Measurements from ENCODE around the gene PDCD11. TPM values are rescaled to one million over a fixed set of nuclear protein-coding genes. Genes with fewer than 3 reads are reported as not detected.

The PDCD11 gene
- total and polyA plus RNA-seq, 2 of the 8 experiments (the other 6 are each of a cell fraction or from before 2014, with no cell fraction given) = 18.1 to 79.1 TPM

- peaks cover 19 to 52% (median 26%) of the 10 kb centered on the region in 4 experiments for H3K36me3 ChIP-seq (ENCODE audit: control insufficient read depth in 2 of 4, insufficient read depth in 4 of 4, low read length in 3 of 4)
These were observed 716 bp upstream of the PDCD11 start for GRCh38 chr10:103395754-103396066.

More at GRCh38 chr10:103395754-103396066, 716 bp upstream of the PDCD11 start:
- Histone ChIP-seq H3K79me2 (ENCODE audit: control insufficient read depth in 1 of 2, insufficient read depth in 2 of 2, low read length in 2 of 2) (peaks cover 14 to 56% of the 10 kb centered on the region in 2 experiments), H3K4ac (replicated peaks; ENCODE audit: insufficient read length, low read depth, low read length) (no peak overlapping the region), H3K4me1 (replicated peaks in 1 of 4; ENCODE audit: control insufficient read depth in 3 of 4, insufficient read depth in 4 of 4, low read length in 3 of 4) (peaks cover 0 to 10% (median 2%) of the 10 kb centered on the region in 4 experiments; a peak in 6 of 7 replicates), H4K91ac (replicated peaks; ENCODE audit: insufficient read length, low read length) (no peak overlapping the region), H3K23me2 (ENCODE audit: low read depth, low read length) (peaks cover 13% of the 10 kb centered on the region), H2BK120ac (replicated peaks; ENCODE audit: low read depth, low read length) (no peak overlapping the region), H3K27ac (ENCODE audit: low read depth, low read length) (peak overlapping the region; percentile 37), H4K8ac (ENCODE audit: extremely low read depth, insufficient read depth, low read length) (no peak overlapping the region), H3K56ac (replicated peaks; ENCODE audit: insufficient read length, low read depth, low read length) (no peak overlapping the region), H3K4me2 (ENCODE audit: insufficient read depth in 1 of 2, low read depth in 2 of 2, low read length in 2 of 2) (peak overlapping the region; percentile 93 to 95), H2BK5ac (ENCODE audit: low read depth, low read length) (peak overlapping the region; percentile 78), H3K9me3 (ENCODE audit: insufficient read depth in 2 of 2, low read depth in 1 of 2, low read length in 1 of 2) (no peaks in the 10 kb centered on the region), H3K79me1 (ENCODE audit: low read depth, low read length) (peaks cover 12% of the 10 kb centered on the region), H2BK15ac (ENCODE audit: low read length) (no peak overlapping the region), H3K23ac (ENCODE audit: insufficient read length) (no peak overlapping the region), H2AK5ac (ENCODE audit: low read depth, low read length) (no peak overlapping the region), H4K20me1 (replicated peaks in 1 of 2; ENCODE audit: control insufficient read depth in 1 of 2, insufficient read depth in 2 of 2, low read length in 2 of 2) (peaks cover 2% of the 10 kb centered on the region in 2 experiments), H3K18ac (ENCODE audit: extremely low read depth, low read length) (no peak overlapping the region), H3K9ac (replicated peaks in 1 of 4; ENCODE audit: extremely low read depth in 1 of 4, low read depth in 3 of 4, low read length in 3 of 4) (peak overlapping the region; percentile 74 to 90 (median 82)), H2BK20ac (ENCODE audit: low read length) (no peak overlapping the region), H2AFZ (ENCODE audit: low read length) (no peak overlapping the region), H3K27me3 (replicated peaks in 1 of 4; ENCODE audit: control insufficient read depth in 3 of 4, extremely low read depth in 1 of 4, insufficient read depth in 3 of 4, low read length in 3 of 4) (no peaks in the 10 kb centered on the region), H4K5ac (ENCODE audit: insufficient read length, low read depth, low read length) (no peak overlapping the region), H3K4me3 (ENCODE audit: extremely low read depth in 1 of 4, insufficient read depth in 2 of 4, low read depth in 3 of 4, low read length in 4 of 4) (peak overlapping the region; percentile 96 to 99 (median 96)), H2BK12ac (ENCODE audit: low read depth, low read length) (no peak overlapping the region), H3K14ac (ENCODE audit: insufficient read length) (no peak overlapping the region)
- CTCF ChIA-PET (ENCODE audit: partially characterized antibody) = interaction anchor here (2.1 kb wide), 1 partner anchor 20 kb away, joined by 12 read pairs; no protein-coding TSS in a partner anchor
- WGBS, 2 experiments (ENCODE audit: extremely low coverage in 1 of 2, insufficient coverage in 1 of 2, insufficient read length in 1 of 2, insufficient replicate concordance in 2 of 2, low coverage in 1 of 2, low lambda C conversion rate in 2 of 2, missing lambda C conversion rate in 1 of 2) = 12% methylated on average over 11 of the region's 11 CpGs; no CpG with 5 or more reads in 1 of the 2 experiments
- DNase-seq (ENCODE audit: low read depth in 1 of 2, low spot score in 2 of 2) = no peak
- TF ChIP-seq CBX8 (IDR thresholded peaks at IDR 0.05; ENCODE audit: borderline replicate concordance, low read depth, low read length) = no peak
- peak; percentile 2 for TF ChIP-seq KDM4A (IDR thresholded peaks at IDR 0.05; ENCODE audit: low read depth, low read length, severe bottlenecking)
- POLR2A ChIA-PET (ENCODE audit: partially characterized antibody) = interaction anchor here (0.8 to 2.5 kb wide), 14 partner anchors 8 to 97 kb away, joined by 3 to 13 read pairs (median 3); partner anchors contain the start of genes NEURL1 and PCGF6
- no peak for FAIRE-seq
